Stimulated activated CD8-positive, alpha-beta memory T cell treated with anti-CD3 and anti-CD28 coated beads, Interleukin-7, amount 100 ng/mL, for 1 hour (primary cell): ENCODE results near the gene ATP1A4.

ENCODE experiments used
- DNase-seq, 2 donors: peaks; one replicate each; pipeline ENCODE4 v3.0.0-alpha.2; 2020; ENCODE audit warnings: low read depth in 2 of 2

Gene ATP1A4

GRCh38 chr1:160171980-160172379, 20.6 kb downstream of the ATP1A4 start:
- no peak for DNase-seq

- DNase-seq = no peak
Observed at GRCh38 chr1:160177231-160177630, 25.8 kb downstream of the ATP1A4 start.

- DNase-seq = no peak
Observed at GRCh38 chr1:160177667-160178066, 26.3 kb downstream of the ATP1A4 start.

- no peak for DNase-seq
Observed at GRCh38 chr1:160178731-160179130, 27.3 kb downstream of the ATP1A4 start.

- no peak for DNase-seq
Observed at GRCh38 chr1:160179336-160179735, 27.9 kb downstream of the ATP1A4 start.

GRCh38 chr1:160186246-160186645, 34.8 kb downstream of the ATP1A4 start:
- no peak for DNase-seq

GRCh38 chr1:160186729-160187128, 35.3 kb downstream of the ATP1A4 start:
- DNase-seq = no peak

- no peak for DNase-seq
Observed at GRCh38 chr1:160187407-160187806, 36.0 kb downstream of the ATP1A4 start.

GRCh38 chr1:160188341-160188740, 36.9 kb downstream of the ATP1A4 start:
- DNase-seq = no peak

- DNase-seq = no peak
Observed at GRCh38 chr1:160189649-160190625, 38.5 kb downstream of the ATP1A4 start, which contains the start of gene CASQ1. CASQ1 (plus strand) TSS chr1:160190575; CDS start chr1:160190752, 177 bp downstream.

- no peak for DNase-seq
Observed at GRCh38 chr1:160191756-160192155, 40.4 kb downstream of the ATP1A4 start.

GRCh38 chr1:160192234-160192633, 40.8 kb downstream of the ATP1A4 start:
- no peak for DNase-seq

- DNase-seq = peak; percentile 51 to 71
Observed at GRCh38 chr1:160193091-160193819, 41.9 kb downstream of the ATP1A4 start.

GRCh38 chr1:160193832-160194736, 42.7 kb downstream of the ATP1A4 start:
- DNase-seq = no peak

GRCh38 chr1:160194737-160195059, 43.3 kb downstream of the ATP1A4 start:
- no peak for DNase-seq

- no peak for DNase-seq
Observed at GRCh38 chr1:160196143-160196542, 44.7 kb downstream of the ATP1A4 start.

GRCh38 chr1:160197231-160197630, 45.8 kb downstream of the ATP1A4 start:
- DNase-seq = no peak

GRCh38 chr1:160200786-160201185, 49.4 kb downstream of the ATP1A4 start:
- no peak for DNase-seq

GRCh38 chr1:160204526-160205241, 53.3 kb downstream of the ATP1A4 start:
- no peak for DNase-seq

- peak; percentile 33 to 52 for DNase-seq
Observed at GRCh38 chr1:160205242-160206035, 54.0 kb downstream of the ATP1A4 start, which contains the start of gene PEA15. PEA15 (plus strand) TSS chr1:160205384; CDS start chr1:160211545, 6,161 bp downstream.
